ENCODE measurements around the gene LRRC74A. TPM values are rescaled to one million over a fixed set of nuclear protein-coding genes. Genes with fewer than 3 reads are reported as not detected.

LRRC74A gene
- total and polyA plus RNA-seq, 9 donors, result 0.10 to 0.12 TPM; not detected in 7

DNA sequence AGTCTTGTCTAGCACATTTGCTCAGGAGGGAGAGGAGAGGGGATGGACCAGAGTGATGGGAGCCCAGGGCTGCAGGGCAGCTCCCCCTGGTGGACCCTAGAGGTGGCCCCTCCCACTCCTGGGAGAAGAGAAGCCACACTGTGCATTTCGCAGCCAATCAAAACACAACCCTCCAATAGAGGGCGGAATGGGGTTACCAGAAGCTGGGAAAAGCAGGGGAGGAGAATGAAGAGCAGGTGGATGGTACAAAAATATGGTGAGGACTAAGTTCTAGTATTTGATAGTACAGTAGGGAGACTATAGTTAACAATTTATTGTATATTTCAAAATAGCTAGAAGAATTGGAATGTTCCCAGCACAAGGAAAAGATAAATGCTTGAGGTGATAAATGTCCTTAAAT lies 41.3 kb upstream of the LRRC74A start:
- Histone ChIP-seq H3K27ac (no peak overlapping the region), H3K27me3 (no peaks in the 10 kb centered on the region), H3K36me3 (no peaks in the 10 kb centered on the region), H3K4me3 (no peak overlapping the region), H3K9me3 (no peaks in the 10 kb centered on the region), H3K4me1 (ENCODE audit: insufficient read depth) (peaks cover 8% of the 10 kb centered on the region)
- 12 to 41% (median 15%) methylated on average over 2 of the region's 2 CpGs for WGBS, 3 donors
- intact Hi-C loops (cut with DNase I), result loop anchor here in 3 of 4 donors (1.0 to 10.0 kb wide), 3 partner anchors 70 to 80 kb away; no protein-coding TSS in a partner anchor
- no peak for TF ChIP-seq POLR2A (IDR thresholded peaks at IDR 0.05)
- TF ChIP-seq, protein P1, sequence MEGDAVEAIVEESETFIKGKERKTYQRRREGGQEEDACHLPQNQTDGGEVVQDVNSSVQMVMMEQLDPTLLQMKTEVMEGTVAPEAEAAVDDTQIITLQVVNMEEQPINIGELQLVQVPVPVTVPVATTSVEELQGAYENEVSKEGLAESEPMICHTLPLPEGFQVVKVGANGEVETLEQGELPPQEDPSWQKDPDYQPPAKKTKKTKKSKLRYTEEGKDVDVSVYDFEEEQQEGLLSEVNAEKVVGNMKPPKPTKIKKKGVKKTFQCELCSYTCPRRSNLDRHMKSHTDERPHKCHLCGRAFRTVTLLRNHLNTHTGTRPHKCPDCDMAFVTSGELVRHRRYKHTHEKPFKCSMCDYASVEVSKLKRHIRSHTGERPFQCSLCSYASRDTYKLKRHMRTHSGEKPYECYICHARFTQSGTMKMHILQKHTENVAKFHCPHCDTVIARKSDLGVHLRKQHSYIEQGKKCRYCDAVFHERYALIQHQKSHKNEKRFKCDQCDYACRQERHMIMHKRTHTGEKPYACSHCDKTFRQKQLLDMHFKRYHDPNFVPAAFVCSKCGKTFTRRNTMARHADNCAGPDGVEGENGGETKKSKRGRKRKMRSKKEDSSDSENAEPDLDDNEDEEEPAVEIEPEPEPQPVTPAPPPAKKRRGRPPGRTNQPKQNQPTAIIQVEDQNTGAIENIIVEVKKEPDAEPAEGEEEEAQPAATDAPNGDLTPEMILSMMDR (IDR thresholded peaks at IDR 0.05), result peak; percentile 21 to 79 (median 74)
- DNase-seq, result peak; percentile 69 to 85 (median 79)

DNA sequence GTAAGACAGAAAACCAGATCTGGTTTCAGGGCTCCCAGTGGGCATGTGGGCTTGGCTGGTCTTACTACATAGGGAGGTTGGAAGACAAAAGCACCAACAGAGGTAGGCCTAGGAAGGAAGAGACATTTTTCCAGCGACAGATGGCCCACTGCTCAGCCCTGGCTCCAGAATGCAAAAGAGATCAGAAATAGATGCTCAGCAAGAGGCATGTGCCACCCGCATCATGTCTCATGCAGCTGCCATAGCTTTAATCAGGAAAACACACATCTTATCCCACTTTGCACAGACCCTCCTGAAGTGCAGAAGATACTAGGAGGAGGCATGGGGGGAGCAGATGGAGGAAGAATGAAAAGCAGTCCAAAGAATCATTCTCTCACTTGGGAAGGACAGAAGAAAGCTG lies 39.6 kb upstream of the LRRC74A start:
- WGBS, 3 donors, result 97 to 100% (median 99%) methylated on average over 2 of the region's 2 CpGs
- no peak overlapping the region for H3K4me3 ChIP-seq
- intact Hi-C loops (cut with DNase I), result loop anchor here in 2 of 4 donors (10.0 kb wide), 2 partner anchors 72 to 82 kb away; no protein-coding TSS in a partner anchor
- no peak for TF ChIP-seq EP300 (IDR thresholded peaks at IDR 0.05)
- TF ChIP-seq POLR2A (IDR thresholded peaks at IDR 0.05), result no peak
- TF ChIP-seq, protein P1 (IDR thresholded peaks at IDR 0.05), result no peak
- H3K4me1 ChIP-seq (ENCODE audit: insufficient read depth), result peaks cover 4% of the 10 kb centered on the region
- no peaks in the 10 kb centered on the region for H3K36me3 ChIP-seq
- no peaks in the 10 kb centered on the region for H3K9me3 ChIP-seq
- no peaks in the 10 kb centered on the region for H3K27me3 ChIP-seq
- no peak for DNase-seq
- no peak overlapping the region for H3K27ac ChIP-seq

DNA sequence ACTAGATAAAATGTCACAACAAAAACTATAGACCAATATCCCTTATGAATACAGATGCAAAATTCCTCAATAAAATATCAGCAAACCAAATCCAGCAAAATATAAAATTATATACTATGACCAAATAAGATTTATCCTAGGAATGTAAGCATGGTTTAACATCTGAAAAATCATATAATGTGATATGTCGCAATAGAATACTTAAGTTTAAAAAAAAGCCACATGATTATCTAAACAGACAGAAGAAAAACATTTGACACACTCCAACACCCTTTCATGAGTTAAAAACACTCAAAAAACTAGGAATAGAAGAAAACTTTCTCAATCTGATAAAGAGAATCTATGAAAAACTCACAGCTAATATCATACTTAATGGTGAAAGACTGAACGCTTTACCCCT lies 33.8 kb upstream of the LRRC74A start:
- WGBS, 3 donors, result 96 to 97% (median 97%) methylated on average over 2 of the region's 2 CpGs
- no peak overlapping the region for H3K4me3 ChIP-seq
- H3K27me3 ChIP-seq, result no peaks in the 10 kb centered on the region
- no peak overlapping the region for H3K27ac ChIP-seq
- H3K36me3 ChIP-seq, result no peaks in the 10 kb centered on the region
- H3K9me3 ChIP-seq, result no peaks in the 10 kb centered on the region
- no peaks in the 10 kb centered on the region for H3K4me1 ChIP-seq (ENCODE audit: insufficient read depth)
- TF ChIP-seq POLR2A (IDR thresholded peaks at IDR 0.05) (no peak), EP300 (IDR thresholded peaks at IDR 0.05) (no peak)
- TF ChIP-seq, protein P1 (IDR thresholded peaks at IDR 0.05), result no peak
- no peak for DNase-seq
- intact Hi-C loops (cut with DNase I), result no loop called here

DNA sequence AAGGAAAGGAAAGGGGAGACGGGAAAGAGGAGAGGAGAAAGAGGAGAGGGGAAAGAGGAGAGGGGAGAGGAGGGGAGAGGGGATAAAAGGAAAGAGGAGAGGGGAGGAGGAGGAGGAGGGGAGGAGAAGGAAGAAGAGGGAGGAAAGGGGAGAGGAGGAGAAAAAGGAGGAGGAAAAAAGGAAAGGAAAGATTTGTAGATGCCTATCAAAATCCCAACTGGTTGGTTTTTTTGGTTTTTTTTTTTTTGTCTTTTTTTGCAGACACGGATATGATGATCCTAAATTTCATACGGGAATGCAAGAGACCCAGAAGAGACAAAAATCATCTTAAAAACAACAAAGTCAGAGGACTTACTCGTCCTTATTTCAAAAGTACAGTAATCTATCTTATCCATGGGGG lies 32.9 kb upstream of the LRRC74A start:
- Histone ChIP-seq H3K27ac (no peak overlapping the region), H3K4me1 (ENCODE audit: insufficient read depth) (no peaks in the 10 kb centered on the region), H3K36me3 (no peaks in the 10 kb centered on the region), H3K27me3 (no peaks in the 10 kb centered on the region), H3K9me3 (no peaks in the 10 kb centered on the region), H3K4me3 (no peak overlapping the region)
- intact Hi-C loops (cut with DNase I), result no loop called here
- TF ChIP-seq POLR2A (IDR thresholded peaks at IDR 0.05) (no peak), EP300 (IDR thresholded peaks at IDR 0.05) (no peak)
- TF ChIP-seq, protein P1 (IDR thresholded peaks at IDR 0.05), result no peak
- WGBS, 3 donors, result 76 to 88% (median 84%) methylated on average over 3 to 4 of the region's 4 CpGs
- no peak for DNase-seq

All from ovary (tissue), 9 donors.